HG03097 (cell line): ENCODE data around the gene CELA3A.
"Not testable (repeated sequence)": the region's sequence is repeated elsewhere in the genome, so short reads cannot be mapped to it uniquely, and the experiment has no call there.

ENCODE experiments used
- ATAC-seq: cut with Tn5 transposase; IDR thresholded peaks from one replicate; pipeline ENCODE4 v1.9.1; 2021; ENCODE audit not compliant: unreplicated experiment, low FRiP score

CELA3A gene

GRCh38 chr1:21980515-21981220 lies 20.8 kb upstream of the CELA3A start:
- ATAC-seq, result not testable (repeated sequence)

GRCh38 chr1:21981253-21981652 lies 20.2 kb upstream of the CELA3A start:
- not testable (repeated sequence) for ATAC-seq

GRCh38 chr1:21982122-21982521 lies 19.3 kb upstream of the CELA3A start:
- ATAC-seq, result not testable (repeated sequence)

- ATAC-seq, result not testable (repeated sequence)
Measured at GRCh38 chr1:21983539-21983938, 17.9 kb upstream of the CELA3A start.

GRCh38 chr1:21985893-21986292 lies 15.6 kb upstream of the CELA3A start:
- not testable (repeated sequence) for ATAC-seq

GRCh38 chr1:21986386-21986785 lies 15.1 kb upstream of the CELA3A start:
- ATAC-seq, result not testable (repeated sequence)

- ATAC-seq, result not testable (repeated sequence)
Measured at GRCh38 chr1:21989672-21990393, 11.6 kb upstream of the CELA3A start.

GRCh38 chr1:21992186-21992585 lies 9.3 kb upstream of the CELA3A start:
- not testable (repeated sequence) for ATAC-seq

GRCh38 chr1:21994716-21995115 lies 6.7 kb upstream of the CELA3A start:
- not testable (repeated sequence) for ATAC-seq

GRCh38 chr1:21996663-21996970 lies 4.8 kb upstream of the CELA3A start:
- not testable (repeated sequence) for ATAC-seq

GRCh38 chr1:21997891-21998623 lies 3.4 kb upstream of the CELA3A start:
- ATAC-seq, result not testable (repeated sequence)

GRCh38 chr1:21998624-21999294 lies 2.7 kb upstream of the CELA3A start:
- ATAC-seq, result not testable (repeated sequence)

- ATAC-seq, result not testable (repeated sequence)
Measured at GRCh38 chr1:21999645-22000044, 1.8 kb upstream of the CELA3A start.

GRCh38 chr1:22002461-22002860 lies 1.0 kb downstream of the CELA3A start:
- ATAC-seq, result not testable (repeated sequence)

- not testable (repeated sequence) for ATAC-seq
Measured at GRCh38 chr1:22002875-22003274, 1.4 kb downstream of the CELA3A start.

GRCh38 chr1:22003959-22004358 lies 2.5 kb downstream of the CELA3A start:
- ATAC-seq, result not testable (repeated sequence)

GRCh38 chr1:22005261-22006149 lies 4.0 kb downstream of the CELA3A start:
- not testable (repeated sequence) for ATAC-seq

- not testable (repeated sequence) for ATAC-seq
Measured at GRCh38 chr1:22006736-22007135, 5.3 kb downstream of the CELA3A start.

GRCh38 chr1:22007262-22007661 lies 5.8 kb downstream of the CELA3A start:
- ATAC-seq, result not testable (repeated sequence)

GRCh38 chr1:22009566-22009965 lies 8.1 kb downstream of the CELA3A start:
- ATAC-seq, result not testable (repeated sequence)
